HG03175 (cell line): Measurements from ENCODE around the gene STRA8.

Experiments
- ATAC-seq: cut with Tn5 transposase; IDR thresholded peaks from one replicate; pipeline ENCODE4 v1.9.1; 2021; ENCODE audit warnings: mild to moderate bottlenecking, moderate library complexity; ENCODE audit not compliant: unreplicated experiment

Gene STRA8

GRCh38 chr7:135235841-135236240, 2.2 kb downstream of the STRA8 start:
- no peak for ATAC-seq

- peak; percentile 90 for ATAC-seq
These were observed 3.1 kb downstream of the STRA8 start for GRCh38 chr7:135236727-135237126.

- ATAC-seq: no peak
These were observed 4.6 kb downstream of the STRA8 start for GRCh38 chr7:135238112-135238744.

DNA sequence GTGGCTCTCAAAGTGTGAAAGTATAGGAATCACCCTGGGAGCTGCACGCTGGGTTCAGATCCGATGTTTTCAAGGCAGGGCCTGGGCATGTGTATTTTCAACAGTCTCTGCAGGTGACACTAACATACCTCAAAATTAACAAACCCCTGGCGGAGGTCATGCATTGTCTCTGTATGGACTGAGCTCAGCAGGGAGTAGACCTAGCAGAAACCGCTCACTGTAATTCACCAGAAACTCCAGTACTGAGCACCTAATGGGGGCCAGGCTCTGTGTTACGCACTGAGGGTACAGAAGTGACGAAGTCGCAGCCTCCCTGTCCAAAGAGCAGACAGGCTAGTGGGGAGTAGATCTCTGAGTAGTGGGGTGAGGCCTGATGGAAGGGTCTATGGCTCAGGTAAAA, 5.6 kb downstream of the STRA8 start:
- no peak for ATAC-seq

GRCh38 chr7:135240441-135240840, 6.8 kb downstream of the STRA8 start:
- no peak for ATAC-seq

DNA sequence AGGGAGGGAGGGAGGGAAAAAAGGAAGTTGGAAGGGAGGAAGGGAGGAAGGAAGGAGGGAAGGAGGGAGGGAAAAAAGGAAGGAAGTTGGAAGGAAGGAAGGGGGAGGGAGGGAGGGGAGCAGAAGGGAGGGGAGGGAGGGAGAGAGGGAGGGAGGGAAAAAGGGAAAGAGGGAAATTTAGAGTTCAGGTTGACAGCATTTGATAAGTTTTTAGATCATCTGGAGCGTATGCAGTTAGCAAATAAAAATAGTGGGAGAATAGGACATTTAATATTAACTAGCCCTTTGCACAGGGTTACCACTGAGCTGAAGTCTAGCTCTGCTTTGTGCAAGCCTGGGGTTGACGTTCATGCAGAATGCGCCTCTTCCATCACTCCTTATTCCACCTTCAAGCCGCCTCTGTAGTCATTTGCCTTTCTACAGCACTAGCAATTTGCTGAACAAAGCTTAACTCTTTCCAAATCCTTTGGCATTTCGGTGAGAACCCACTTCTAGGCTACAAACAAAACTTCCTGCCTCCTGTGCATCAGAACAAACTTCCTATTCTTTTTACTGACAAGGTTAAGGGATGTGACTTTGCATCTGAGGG, 8.6 kb downstream of the STRA8 start:
- ATAC-seq: no peak

- no peak for ATAC-seq
These were observed 11.9 kb downstream of the STRA8 start for GRCh38 chr7:135245226-135246190.

DNA sequence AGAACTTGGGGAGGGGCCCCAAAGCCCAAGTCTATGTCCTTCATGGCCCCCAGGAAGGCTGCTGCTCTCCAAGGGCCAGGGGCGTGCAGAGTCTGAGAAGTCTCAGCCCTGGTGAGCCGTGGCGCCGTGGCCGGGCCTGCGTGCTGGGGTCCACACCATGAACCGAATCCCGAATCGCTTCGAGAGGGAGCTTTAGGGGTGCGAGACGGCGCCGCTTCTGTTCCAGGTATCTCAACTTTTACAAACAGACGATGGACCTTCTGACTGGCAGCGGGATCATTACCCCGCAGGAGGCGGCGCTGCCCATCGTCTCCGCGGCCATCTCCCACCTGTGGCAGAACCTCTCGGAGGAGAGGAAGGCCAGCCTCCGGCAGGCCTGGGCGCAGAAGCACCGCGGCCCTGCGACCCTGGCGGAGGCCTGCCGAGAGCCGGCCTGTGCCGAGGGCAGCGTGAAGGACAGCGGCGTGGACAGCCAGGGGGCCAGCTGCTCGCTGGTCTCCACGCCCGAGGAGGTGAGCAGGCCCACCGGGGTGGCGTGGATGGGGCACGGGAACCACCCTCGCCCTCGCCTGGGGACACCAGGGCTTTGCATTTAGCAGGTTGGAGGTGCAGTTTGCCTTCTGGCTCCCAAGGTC, 12.7 kb downstream of the STRA8 start:
- ATAC-seq: no peak

DNA sequence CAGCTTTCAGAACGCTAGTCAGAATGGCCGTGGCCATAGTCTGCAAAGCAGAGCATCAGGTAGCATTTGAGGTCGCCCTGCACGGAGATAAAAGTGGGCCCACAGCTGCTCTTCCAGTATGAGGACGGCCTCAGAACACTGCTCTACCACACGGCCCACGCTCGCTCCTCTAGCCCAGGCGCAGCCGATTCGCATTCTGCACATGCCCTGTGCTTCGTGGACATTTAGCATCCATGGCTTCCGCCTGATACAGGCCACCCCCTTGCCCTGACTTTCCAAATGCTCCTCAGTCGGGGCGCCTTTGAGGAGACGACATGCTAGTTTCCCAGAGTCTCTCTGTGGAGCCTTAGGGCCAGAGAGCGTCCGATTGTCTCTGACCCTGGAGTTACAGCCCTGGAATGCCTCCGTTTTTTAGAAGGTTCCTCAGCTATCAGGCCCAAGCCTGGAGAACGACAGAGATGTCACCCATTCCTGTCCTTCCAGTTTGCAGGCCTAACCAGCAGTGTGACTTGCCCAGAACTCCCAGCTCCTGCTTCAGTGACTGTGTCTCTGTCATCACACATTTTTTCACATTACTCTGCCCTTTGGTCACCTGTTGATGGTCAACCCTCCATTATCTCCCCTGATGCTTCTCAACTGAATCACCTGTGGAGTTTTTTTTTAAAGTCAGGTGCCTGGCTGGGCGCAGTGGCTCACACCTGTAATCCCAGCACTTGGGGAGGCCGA, 14.3 kb downstream of the STRA8 start:
- no peak for ATAC-seq

DNA sequence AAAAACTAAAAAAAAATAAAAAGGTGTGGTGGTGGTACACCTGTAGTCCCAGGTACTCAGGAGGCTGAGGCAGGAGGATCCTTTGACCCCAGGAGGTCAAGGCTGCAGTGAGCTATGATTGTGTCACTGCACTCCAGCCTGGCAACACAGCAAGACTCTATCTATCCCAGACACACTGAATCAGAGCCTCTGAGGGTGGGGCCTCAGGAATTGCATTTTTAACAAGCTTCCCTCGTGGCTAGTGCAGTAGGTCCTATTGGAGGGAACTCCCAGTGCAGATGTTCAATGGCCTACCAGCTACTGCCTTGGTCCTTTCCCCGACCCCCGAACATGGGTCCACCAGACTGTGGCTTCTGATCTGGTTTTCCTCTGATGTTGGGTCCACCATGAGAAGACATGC, 14.9 kb downstream of the STRA8 start:
- ATAC-seq: no peak

- peak; percentile 33 for ATAC-seq
These were observed 18.1 kb downstream of the STRA8 start for GRCh38 chr7:135251496-135252391.

DNA sequence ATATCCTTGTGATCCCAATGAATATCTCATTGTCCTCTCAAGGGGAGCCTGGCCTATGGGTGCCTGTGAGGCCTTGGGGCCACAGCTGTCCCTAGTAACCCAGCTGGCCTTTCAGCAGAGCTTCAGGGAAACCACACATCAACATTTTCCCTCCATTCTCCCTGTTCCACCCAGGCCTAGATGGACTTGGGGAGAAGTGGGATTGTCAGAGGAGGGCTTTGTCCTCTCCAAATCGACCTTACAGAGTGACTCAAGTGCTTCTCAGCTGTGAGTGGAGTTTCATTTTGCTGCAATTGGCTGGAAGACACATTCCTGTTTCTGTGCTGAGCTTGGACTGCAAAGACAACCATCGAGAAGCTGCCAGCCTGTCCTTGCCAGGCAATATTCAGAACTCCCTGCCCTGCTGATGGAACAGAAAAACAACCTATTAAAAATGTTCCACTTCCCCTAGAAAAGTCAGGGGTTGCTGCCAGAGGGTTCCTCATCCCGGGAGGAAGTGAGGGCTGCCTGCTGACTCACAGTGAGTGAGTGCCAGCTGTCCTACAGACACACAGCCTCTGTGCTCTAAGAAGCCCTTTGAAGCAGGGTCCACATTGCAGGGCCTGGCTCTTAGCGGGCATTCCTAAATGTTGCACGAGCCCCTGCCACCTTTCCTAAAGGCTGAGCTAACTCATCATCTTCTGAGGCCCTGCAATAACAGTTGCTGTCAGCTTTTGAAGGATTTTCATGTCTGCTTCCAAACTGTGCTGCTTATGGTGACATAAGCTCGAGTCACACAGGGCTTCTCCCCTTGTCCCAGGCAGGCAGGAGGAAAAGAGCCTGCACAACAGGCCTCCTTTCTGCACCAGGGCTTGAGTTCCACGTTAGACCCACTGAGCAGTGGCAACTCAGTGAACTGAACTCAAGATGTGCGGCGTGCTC, 20.5 kb downstream of the STRA8 start:
- ATAC-seq: no peak

DNA sequence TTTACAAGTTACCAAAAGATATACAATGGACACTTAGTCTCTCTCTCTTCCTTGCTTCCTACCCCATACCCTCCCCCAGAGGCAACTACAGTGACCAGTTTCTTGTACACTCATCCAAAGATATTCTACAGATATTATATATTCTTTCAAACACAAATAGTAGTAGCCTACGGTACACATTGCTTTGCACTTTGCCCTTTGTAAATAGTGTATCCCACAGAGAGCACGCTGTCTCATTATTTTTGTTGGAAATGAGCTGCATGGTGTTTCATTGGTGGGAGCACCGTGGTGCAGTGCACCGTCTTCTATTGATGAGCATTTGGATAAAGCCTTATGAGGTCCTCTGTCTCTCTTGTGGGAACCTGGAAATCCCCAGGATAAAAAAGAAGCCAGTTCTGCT, 24.2 kb downstream of the STRA8 start:
- no peak for ATAC-seq

DNA sequence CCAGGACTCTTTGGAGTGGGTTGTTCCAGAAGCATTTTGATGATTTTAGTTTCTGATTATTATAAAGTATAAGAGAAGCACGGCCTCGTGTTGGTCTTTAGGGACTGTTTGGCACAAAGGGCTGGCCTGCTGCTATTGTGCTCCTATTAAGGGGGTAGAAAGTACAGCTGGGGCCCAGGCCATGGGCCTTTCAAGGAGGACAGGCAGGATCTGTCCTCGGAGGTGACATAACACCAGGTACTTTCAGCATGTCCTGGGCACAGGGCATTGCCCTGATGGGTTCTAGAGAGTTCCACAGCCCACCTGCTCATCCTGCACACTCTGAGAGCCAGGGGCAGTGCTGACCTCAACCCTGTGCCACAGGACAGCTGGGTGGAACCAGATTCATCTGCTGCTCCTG, 24.9 kb downstream of the STRA8 start:
- ATAC-seq: no peak

DNA sequence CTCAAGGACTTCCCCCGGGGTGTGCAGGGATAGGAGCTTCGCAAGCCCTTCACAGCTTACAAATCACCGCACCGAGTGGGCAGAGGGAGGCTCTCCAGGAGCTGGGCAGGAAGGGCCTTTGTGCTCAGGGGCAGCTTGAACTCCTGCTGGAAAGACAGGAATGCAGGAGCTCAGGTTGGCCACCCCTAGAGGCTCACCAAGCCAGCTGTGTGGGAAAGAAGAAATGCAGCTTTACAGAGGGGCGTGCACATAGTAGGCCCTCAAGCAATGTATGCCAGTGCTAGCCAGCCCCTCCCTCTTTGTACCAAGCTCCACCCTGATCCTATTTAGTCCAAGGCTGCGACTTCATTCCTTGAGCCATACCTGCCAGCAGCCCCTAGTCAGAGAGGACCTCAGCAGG, 26.1 kb downstream of the STRA8 start:
- no peak for ATAC-seq

DNA sequence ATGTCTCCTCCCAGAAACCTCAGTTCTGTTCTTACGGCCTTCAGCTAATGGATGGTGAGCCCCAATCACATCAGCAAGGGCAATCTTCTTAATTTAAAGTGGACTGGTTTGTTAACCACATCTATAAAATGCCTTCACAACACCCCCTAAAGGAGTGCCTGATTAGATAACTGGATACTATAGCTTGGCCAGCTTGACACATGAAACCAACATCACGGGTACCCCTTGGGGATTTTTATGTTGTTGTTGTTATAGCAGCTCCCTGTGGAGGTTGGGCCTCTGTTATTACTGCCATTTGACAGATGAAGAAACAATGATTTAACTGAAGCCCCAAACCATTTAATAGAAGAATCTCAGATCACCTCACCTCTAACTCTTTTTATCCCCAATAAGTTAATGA, 26.8 kb downstream of the STRA8 start:
- no peak for ATAC-seq

- ATAC-seq: no peak
These were observed 27.5 kb downstream of the STRA8 start for GRCh38 chr7:135260930-135261721.
